K562 treated with DMSO at 1 percent for 24 hours (cell line): ENCODE measurements around the gene TMEM86B. TPM values are rescaled to one million over a fixed set of nuclear protein-coding genes. Genes with fewer than 3 reads are reported as not detected.

ENCODE experiments used
- total RNA-seq: library from RNA; unstranded; fragments of 300-600 nt; gene quantifications from 2 replicates; pipeline ENCODE4 v1.2.3, GENCODE V29; 2022; ENCODE audit warnings: low read depth; ENCODE audit not compliant: insufficient read depth

The TMEM86B gene, protein sequence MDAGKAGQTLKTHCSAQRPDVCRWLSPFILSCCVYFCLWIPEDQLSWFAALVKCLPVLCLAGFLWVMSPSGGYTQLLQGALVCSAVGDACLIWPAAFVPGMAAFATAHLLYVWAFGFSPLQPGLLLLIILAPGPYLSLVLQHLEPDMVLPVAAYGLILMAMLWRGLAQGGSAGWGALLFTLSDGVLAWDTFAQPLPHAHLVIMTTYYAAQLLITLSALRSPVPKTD
- 14.2 and 19.4 TPM in 2 replicates for total RNA-seq

DNA sequence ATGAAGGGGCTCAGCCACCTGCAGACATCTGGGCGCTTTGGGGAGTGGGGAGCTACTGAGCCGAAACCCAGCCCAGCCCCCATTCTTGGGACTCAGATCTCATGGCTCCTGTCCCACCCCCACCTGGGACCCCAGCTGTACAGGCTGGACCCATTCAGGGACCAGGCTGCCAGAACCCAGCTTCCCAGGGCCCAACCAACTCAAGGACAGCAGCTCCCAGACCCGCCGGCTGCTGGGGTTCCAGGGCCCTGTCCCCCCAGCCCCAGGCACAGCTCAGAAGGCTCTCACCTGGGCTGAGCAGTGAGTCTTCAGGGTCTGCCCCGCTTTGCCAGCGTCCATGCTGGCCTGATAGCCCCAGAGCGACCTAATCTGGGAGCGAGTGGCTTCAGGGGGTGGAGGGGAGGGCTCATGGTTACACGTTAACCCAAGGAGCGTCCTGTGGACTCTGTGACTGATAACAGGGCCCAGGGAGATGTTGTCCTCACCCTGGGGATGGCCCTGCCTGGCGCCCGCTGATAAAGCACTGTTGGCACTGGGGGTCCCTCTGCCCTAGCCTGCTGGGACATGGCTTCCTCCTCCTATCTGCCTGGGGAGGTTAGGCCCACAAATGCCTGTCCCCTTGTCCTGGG is at the start of gene TMEM86B:
TSS of gene TMEM86B (minus strand) at position 361 of the 629 bp plus-strand sequence. CDS start at position 339, 22 bp downstream.

DNA sequence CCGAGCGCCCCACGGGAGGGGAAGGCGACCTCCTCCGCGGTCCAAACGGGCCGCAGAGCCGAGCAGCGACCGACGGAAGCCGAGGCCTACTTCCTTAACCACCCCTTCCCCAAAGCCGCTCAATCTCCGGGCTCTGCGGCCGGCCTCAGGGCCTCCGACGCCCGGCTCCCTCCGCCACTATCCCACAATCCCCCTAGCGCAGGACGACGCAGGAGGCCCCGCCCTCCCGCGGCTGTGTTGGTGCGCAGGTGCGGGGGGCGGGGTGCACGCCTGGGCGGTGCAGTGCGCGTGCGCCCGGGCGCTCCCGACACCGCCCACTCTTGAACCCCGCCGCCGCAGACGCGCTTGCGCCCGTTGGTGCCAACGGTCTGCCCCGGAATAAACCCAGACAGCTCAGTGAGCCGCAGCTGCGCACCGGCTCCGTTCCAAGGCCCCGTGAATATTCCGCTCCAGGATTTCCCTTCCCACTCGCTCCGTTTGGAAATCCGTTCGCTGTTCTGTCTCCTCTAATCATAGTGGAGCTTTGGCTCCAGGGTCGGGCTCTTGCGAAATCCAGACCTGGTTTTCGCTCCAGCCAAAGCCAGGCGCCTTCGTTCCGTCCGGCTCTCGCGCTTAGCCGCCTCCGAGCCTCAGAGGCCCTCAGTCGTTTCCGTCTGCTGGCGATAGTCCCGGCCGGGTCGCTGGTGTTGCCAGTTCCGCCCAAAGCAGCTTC is 30.4 kb upstream of the TMEM86B start, which contains the start of gene PPP6R1:
TSS of gene PPP6R1 (minus strand) at position 190 of the 712 bp plus-strand sequence. CDS start 11,914 bp downstream, outside the sequence.

DNA sequence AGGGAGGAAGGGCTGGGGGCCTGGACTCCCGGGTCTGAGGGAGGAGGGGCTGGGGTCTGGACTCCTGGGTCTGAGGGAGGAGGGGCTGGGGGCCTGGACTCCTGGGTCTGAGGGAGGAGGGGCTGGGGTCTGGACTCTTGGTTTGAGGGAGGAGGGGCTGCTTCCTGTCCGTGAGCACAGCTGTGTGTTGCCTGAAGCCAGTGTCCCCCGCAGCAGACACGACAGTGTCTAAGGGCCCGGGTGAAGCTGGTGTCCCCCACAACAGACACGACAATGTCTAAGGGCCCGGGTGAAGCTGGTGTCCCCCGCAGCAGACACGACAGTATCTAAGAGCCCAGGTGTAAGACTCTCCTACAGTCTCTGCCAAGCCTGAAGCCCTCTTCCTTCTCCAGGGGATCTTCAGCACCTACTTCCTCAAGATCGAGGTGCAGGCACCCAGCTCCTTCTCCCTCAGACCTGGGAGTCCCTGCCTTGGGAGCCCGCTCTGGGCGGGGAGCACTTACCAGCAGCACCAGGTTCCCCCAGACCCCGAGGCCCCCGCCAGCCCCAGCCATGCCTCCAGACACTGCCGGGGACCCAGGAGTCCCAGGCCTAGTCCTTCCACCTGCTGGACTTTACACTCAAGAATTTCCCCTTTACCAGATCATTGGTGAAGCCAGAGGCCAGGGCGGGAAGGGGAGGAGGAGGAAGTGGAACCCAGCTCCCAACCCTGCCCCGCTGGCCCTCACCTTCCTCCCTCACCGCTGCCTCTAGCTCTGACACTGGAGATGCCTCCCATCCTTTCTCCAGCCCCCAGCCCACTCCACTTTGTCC is 19.5 kb downstream of the TMEM86B start, which contains the start of gene PTPRH:
TSS of gene PTPRH (minus strand) at position 622 of the 813 bp plus-strand sequence. CDS start at position 554, 68 bp downstream.

DNA sequence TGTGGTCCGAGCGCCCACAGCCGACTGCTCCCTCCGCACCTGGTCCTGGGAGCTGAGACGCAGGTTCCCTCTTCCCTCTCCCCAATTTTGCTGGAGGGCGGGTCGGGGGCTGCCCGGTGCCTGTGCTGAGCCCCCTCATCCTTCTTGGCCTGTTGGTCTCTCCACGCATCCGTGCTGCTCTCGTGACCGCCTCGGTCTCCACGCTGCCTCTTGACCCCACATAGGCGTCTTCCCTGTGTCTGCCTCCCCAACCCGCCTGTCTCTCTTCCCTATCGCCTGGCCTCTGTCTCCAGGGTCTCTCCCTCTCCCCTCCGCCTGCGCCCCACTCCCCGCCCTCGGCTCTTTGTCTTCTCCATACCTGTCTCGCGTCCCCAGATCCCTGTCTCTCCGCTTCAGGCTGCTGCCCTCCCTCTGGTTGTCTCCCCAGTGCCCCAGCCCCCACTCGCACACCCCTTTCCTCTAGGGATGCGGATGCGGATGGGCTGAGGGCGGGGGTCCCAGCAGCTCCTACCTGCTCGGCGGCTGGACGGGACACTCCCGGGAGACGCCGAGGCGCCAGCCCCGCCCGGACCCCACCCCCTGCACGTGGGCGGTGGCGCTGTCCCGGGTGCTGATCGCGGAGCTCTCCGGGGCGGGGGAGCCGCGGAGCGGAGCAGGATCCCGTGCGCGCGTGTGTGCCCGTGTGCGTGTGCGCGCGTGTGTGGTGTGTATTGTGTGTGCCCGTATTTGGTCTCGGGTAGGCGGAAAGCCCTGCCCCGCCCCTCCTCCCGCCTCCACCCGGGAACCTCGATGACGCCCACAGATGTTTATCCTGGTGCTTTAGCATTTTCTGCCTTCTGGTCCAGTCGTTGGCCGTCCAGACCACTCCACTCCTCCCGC is 48.7 kb downstream of the TMEM86B start, which contains the start of gene SYT5:
TSS of gene SYT5 (minus strand) at position 684 of the 879 bp plus-strand sequence. CDS start 1,248 bp downstream, outside the sequence.

Other genes starting within 250 kb of the TMEM86B start
- gene GP6, start 190.5 kb downstream of the TMEM86B start, total RNA-seq = 0.95 and 1.1 TPM in 2 replicates
- 28.5 and 34.8 TPM in 2 replicates for gene RDH13, start 165.6 kb downstream of the TMEM86B start, total RNA-seq
- 15.6 and 19.8 TPM in 2 replicates for gene EPS8L1, start 152.9 kb downstream of the TMEM86B start, total RNA-seq
- 102 TPM in 2 replicates for gene PPP1R12C, start 111.1 kb downstream of the TMEM86B start, total RNA-seq
- 320 and 369 TPM in 2 replicates for gene TNNT1, start 79.6 kb downstream of the TMEM86B start, total RNA-seq
- 62.6 and 70.5 TPM in 2 replicates for gene TNNI3, start 71.0 kb downstream of the TMEM86B start, total RNA-seq
- 19.6 and 22.9 TPM in 2 replicates for gene DNAAF3, start 62.1 kb downstream of the TMEM86B start, total RNA-seq
- 7.9 and 9.6 TPM in 2 replicates for gene SYT5, start 48.5 kb downstream of the TMEM86B start, total RNA-seq
- gene PTPRH, start 19.3 kb downstream of the TMEM86B start, total RNA-seq = 28.3 and 33.7 TPM in 2 replicates
- 109 and 112 TPM in 2 replicates for gene PPP6R1, start 30.3 kb upstream of the TMEM86B start, total RNA-seq
- 89.9 and 92.8 TPM in 2 replicates for gene HSPBP1, start 51.3 kb upstream of the TMEM86B start, total RNA-seq
- 7.4 and 8.4 TPM in 2 replicates for gene BRSK1, start 55.2 kb upstream of the TMEM86B start, total RNA-seq
- 3.5 and 3.8 TPM in 2 replicates for gene TMEM150B, start 96.6 kb upstream of the TMEM86B start, total RNA-seq
- 71.4 and 83.5 TPM in 2 replicates for gene KMT5C, start 111.1 kb upstream of the TMEM86B start, total RNA-seq
- gene COX6B2, start 126.0 kb upstream of the TMEM86B start, total RNA-seq = not detected in 2 replicates
- gene GARIN5B, start 134.5 kb upstream of the TMEM86B start, total RNA-seq = not detected in 2 replicates
- gene IL11, start 141.7 kb upstream of the TMEM86B start, total RNA-seq = not detected in 2 replicates
- not detected in 2 replicates for gene TMEM190, start 148.1 kb upstream of the TMEM86B start, total RNA-seq
- 6.7 and 9.3 TPM in 2 replicates for gene TMEM238, start 155.5 kb upstream of the TMEM86B start, total RNA-seq
- 3,982 and 4,146 TPM in 2 replicates for gene RPL28, start 157.2 kb upstream of the TMEM86B start, total RNA-seq
- gene UBE2S, start 179.0 kb upstream of the TMEM86B start, total RNA-seq = 574 and 580 TPM in 2 replicates
- 0.13 and 0.37 TPM in 2 replicates for gene SHISA7, start 214.5 kb upstream of the TMEM86B start, total RNA-seq
- gene ISOC2, start 232.9 kb upstream of the TMEM86B start, total RNA-seq = 89.2 and 101 TPM in 2 replicates
- gene C19orf85, start 236.0 kb upstream of the TMEM86B start, total RNA-seq = not detected in 2 replicates
- 24.8 and 40.1 TPM in 2 replicates for gene ZNF628, start 247.9 kb upstream of the TMEM86B start, total RNA-seq